ENCODE measurements around the gene NAGK. TPM values are rescaled to one million over a fixed set of nuclear protein-coding genes. Genes with fewer than 3 reads are reported as not detected.

The NAGK gene
- total RNA-seq, 1 donor from 2014 or later, result 115 TPM

GRCh38 chr2:71067567-71068217 lies 756 bp upstream of the NAGK start:
- Mint-ChIP-seq H3K27me3 (peaks cover 7% of the 10 kb centered on the region), H3K36me3 (ENCODE audit: insufficient read depth) (peaks cover 4% of the 10 kb centered on the region), H3K4me1 (ENCODE audit: low read depth) (peaks cover 16% of the 10 kb centered on the region), H3K9me3 (ENCODE audit: low read depth) (no peaks in the 10 kb centered on the region), H3K4me3 (ENCODE audit: low read depth) (peak overlapping the region; percentile 91), H3K27ac (peak overlapping the region; percentile 98)
- TF ChIP-seq CTCF (IDR thresholded peaks at IDR 0.05; ENCODE audit: unreplicated experiment), result no peak
- no peak for DNase-seq (ENCODE audit: low spot score, unreplicated experiment)

GRCh38 chr2:71069376-71069775 lies 928 bp downstream of the NAGK start:
- DNase-seq (ENCODE audit: low spot score, unreplicated experiment), result no peak
- no peak for TF ChIP-seq CTCF (IDR thresholded peaks at IDR 0.05; ENCODE audit: unreplicated experiment)
- H3K9me3 Mint-ChIP-seq (ENCODE audit: low read depth), result no peaks in the 10 kb centered on the region
- peak overlapping the region; percentile 91 for H3K4me3 Mint-ChIP-seq (ENCODE audit: low read depth)
- H3K27ac Mint-ChIP-seq, result peak overlapping the region; percentile 98
- H3K27me3 Mint-ChIP-seq, result peaks cover 3% of the 10 kb centered on the region
- peaks cover 16% of the 10 kb centered on the region for H3K4me1 Mint-ChIP-seq (ENCODE audit: low read depth)
- H3K36me3 Mint-ChIP-seq (ENCODE audit: insufficient read depth), result peaks cover 15% of the 10 kb centered on the region

- H3K27ac Mint-ChIP-seq, result peak overlapping the region; percentile 31
- peak; percentile 37 for TF ChIP-seq CTCF (IDR thresholded peaks at IDR 0.05; ENCODE audit: unreplicated experiment)
- H3K9me3 Mint-ChIP-seq (ENCODE audit: low read depth), result no peaks in the 10 kb centered on the region
- DNase-seq (ENCODE audit: low spot score, unreplicated experiment), result no peak
- H3K4me3 Mint-ChIP-seq (ENCODE audit: low read depth), result peak overlapping the region; percentile 91
- H3K36me3 Mint-ChIP-seq (ENCODE audit: insufficient read depth), result peaks cover 15% of the 10 kb centered on the region
- no peaks in the 10 kb centered on the region for H3K27me3 Mint-ChIP-seq
- H3K4me1 Mint-ChIP-seq (ENCODE audit: low read depth), result peaks cover 16% of the 10 kb centered on the region
Measured at GRCh38 chr2:71070294-71071093, 2.0 kb downstream of the NAGK start.

- Mint-ChIP-seq H3K4me1 (ENCODE audit: low read depth) (peaks cover 16% of the 10 kb centered on the region), H3K36me3 (ENCODE audit: insufficient read depth) (peaks cover 15% of the 10 kb centered on the region), H3K4me3 (ENCODE audit: low read depth) (no peak overlapping the region), H3K9me3 (ENCODE audit: low read depth) (no peaks in the 10 kb centered on the region), H3K27me3 (no peaks in the 10 kb centered on the region), H3K27ac (peak overlapping the region; percentile 92)
- no peak for DNase-seq (ENCODE audit: low spot score, unreplicated experiment)
- no peak for TF ChIP-seq CTCF (IDR thresholded peaks at IDR 0.05; ENCODE audit: unreplicated experiment)
Measured at GRCh38 chr2:71071681-71072398, 3.4 kb downstream of the NAGK start.

- Mint-ChIP-seq H3K9me3 (ENCODE audit: low read depth) (no peaks in the 10 kb centered on the region), H3K27me3 (no peaks in the 10 kb centered on the region), H3K27ac (no peak overlapping the region), H3K36me3 (ENCODE audit: insufficient read depth) (peaks cover 18% of the 10 kb centered on the region), H3K4me1 (ENCODE audit: low read depth) (peaks cover 16% of the 10 kb centered on the region), H3K4me3 (ENCODE audit: low read depth) (no peak overlapping the region)
- no peak for TF ChIP-seq CTCF (IDR thresholded peaks at IDR 0.05; ENCODE audit: unreplicated experiment)
- DNase-seq (ENCODE audit: low spot score, unreplicated experiment), result no peak
Measured at GRCh38 chr2:71072492-71072891, 4.0 kb downstream of the NAGK start.

All from progenitor cell of endocrine pancreas (in vitro differentiated cells).